ENCODE measurements around the gene FNDC11. TPM values are rescaled to one million over a fixed set of nuclear protein-coding genes. Genes with fewer than 3 reads are reported as not detected.

FNDC11 gene
- total and polyA plus RNA-seq, 2 of the 13 experiments (the other 11 are each of a cell fraction or from before 2014, with no cell fraction given) = 0.07 TPM; not detected in 1

DNA sequence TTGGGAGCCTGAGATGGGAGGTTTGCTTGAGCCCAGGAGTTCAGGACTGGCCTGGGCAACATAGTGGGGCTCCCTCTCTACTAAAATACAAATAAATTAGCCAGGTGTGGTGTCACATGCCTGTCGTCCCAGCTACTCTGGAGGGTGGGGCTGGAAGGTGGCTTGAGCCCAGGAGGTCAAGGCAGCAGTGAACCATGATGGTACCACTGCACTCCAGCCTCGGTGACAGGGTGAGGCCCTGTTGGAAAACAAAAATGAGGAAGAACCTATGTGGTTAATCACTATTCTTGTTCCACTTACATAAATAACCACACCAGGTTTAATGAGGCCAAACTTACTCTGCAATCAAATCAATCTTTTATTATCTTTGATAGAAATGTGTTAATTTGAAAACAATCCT, 28.0 kb upstream of the FNDC11 start:
- Histone ChIP-seq H3K4me3 (replicated peaks in 1 of 3; ENCODE audit: insufficient read depth in 1 of 3, low read depth in 2 of 3, low read length in 3 of 3) (no peak overlapping the region), H3K9me3 (ENCODE audit: low read length) (no peaks in the 10 kb centered on the region), H2AFZ (ENCODE audit: low read length) (no peak overlapping the region), H3K4me2 (ENCODE audit: low read depth, low read length) (no peak overlapping the region), H4K20me1 (ENCODE audit: insufficient read depth, low read length) (peaks cover 6% of the 10 kb centered on the region; the same call in 1 of the 2 replicates), H3K4me1 (ENCODE audit: insufficient read depth, low read length) (peaks cover 9% of the 10 kb centered on the region), H3K36me3 (replicated peaks in 1 of 2; ENCODE audit: control insufficient read depth in 1 of 2, insufficient read depth in 2 of 2, low read length in 2 of 2) (no peaks in the 10 kb centered on the region), H3K27me3 (ENCODE audit: control insufficient read depth in 1 of 2, insufficient read depth in 2 of 2, low read length in 2 of 2) (peaks cover 13 to 46% of the 10 kb centered on the region in 2 experiments; a peak in 4 of 5 replicates), H3K27ac (ENCODE audit: extremely low read length, insufficient read depth, low read length) (no peak overlapping the region), H3K79me2 (ENCODE audit: insufficient read depth, low read length) (no peaks in the 10 kb centered on the region), H3K9ac (ENCODE audit: insufficient read depth, low read depth, low read length) (no peak overlapping the region)
- ChIA-PET POLR2A (no interaction called here), CTCF (ENCODE audit: low intra/inter-chr PET ratio, low total read pairs) (no interaction called here)
- no TSS peak for BruUV-seq (replicated peaks)
- FAIRE-seq (no peak), DNase-seq (ENCODE audit: low spot score) (no peak), ATAC-seq (no peak)
- TF ChIP-seq SALL2 (CRISPR knock-in tag; IDR thresholded peaks at IDR 0.05) (no peak), BRD4 (CRISPR knock-in tag; IDR thresholded peaks at IDR 0.05) (no peak), SOX6 (IDR thresholded peaks at IDR 0.05) (no peak), SOX6 (CRISPR knock-in tag; IDR thresholded peaks at IDR 0.05) (no peak), CAMTA2 (CRISPR knock-in tag; IDR thresholded peaks at IDR 0.05; ENCODE audit: borderline replicate concordance) (0 out of 2 replicates have a peak, but pooled peaks have one; percentile 28), ZBTB3 (CRISPR knock-in tag; IDR thresholded peaks at IDR 0.05; ENCODE audit: borderline replicate concordance, low read depth) (no peak)
- in situ Hi-C loops (cut with HindIII; ENCODE audit: extremely low pct_ligation_motif_present, low pct_unique_long_range_greater_than_20kb) = no loop called here
- 17% methylated on average over 2 of the region's 2 CpGs for WGBS (ENCODE audit: low lambda C conversion rate)
- intact Hi-C loops (cut with micrococcal nuclease; ENCODE audit: unreplicated experiment) = no loop called here

DNA sequence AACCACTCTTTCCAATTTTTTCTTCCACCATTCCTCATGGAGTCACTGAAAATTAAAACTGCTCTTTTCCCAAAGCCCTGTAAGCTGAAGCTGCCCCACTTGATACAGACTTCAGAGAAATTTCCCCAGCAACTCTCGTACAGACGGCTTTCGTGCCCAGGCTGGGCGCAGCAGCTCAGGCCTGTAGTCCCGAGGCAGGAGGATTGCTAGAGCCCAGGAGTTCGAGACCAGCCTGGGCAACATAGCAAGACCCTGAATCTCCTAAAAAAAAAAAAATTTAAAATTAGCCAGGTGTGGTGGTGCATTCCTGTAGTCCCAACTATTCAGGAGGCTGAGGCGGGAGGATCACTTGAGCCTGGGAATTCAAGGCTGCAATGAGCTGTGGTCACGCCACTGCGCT, 26.8 kb upstream of the FNDC11 start:
- ATAC-seq = no peak
- DNase-seq (ENCODE audit: low spot score) = no peak
- H2AFZ ChIP-seq (ENCODE audit: low read length) = no peak overlapping the region
- no peak overlapping the region for H3K9ac ChIP-seq (ENCODE audit: insufficient read depth, low read depth, low read length)
- H3K27ac ChIP-seq (ENCODE audit: extremely low read length, insufficient read depth, low read length) = no peak overlapping the region
- WGBS (ENCODE audit: low lambda C conversion rate) = 55% methylated on average over 9 of the region's 9 CpGs
- in situ Hi-C loops (cut with HindIII; ENCODE audit: extremely low pct_ligation_motif_present, low pct_unique_long_range_greater_than_20kb) (no loop called here), intact Hi-C loops (cut with micrococcal nuclease; ENCODE audit: unreplicated experiment) (no loop called here)
- H3K4me1 ChIP-seq (ENCODE audit: insufficient read depth, low read length) = peaks cover 5% of the 10 kb centered on the region; the same call in 1 of the 2 replicates
- no peaks in the 10 kb centered on the region for H3K36me3 ChIP-seq (replicated peaks in 1 of 2; ENCODE audit: control insufficient read depth in 1 of 2, insufficient read depth in 2 of 2, low read length in 2 of 2)
- H3K27me3 ChIP-seq (ENCODE audit: control insufficient read depth in 1 of 2, insufficient read depth in 2 of 2, low read length in 2 of 2) = peaks cover 13 to 44% of the 10 kb centered on the region in 2 experiments; a peak in 4 of 5 replicates
- H3K79me2 ChIP-seq (ENCODE audit: insufficient read depth, low read length) = no peaks in the 10 kb centered on the region
- no TSS peak for BruUV-seq (replicated peaks)
- no peak overlapping the region for H3K4me2 ChIP-seq (ENCODE audit: low read depth, low read length)
- peaks cover 4% of the 10 kb centered on the region; the same call in 1 of the 2 replicates for H4K20me1 ChIP-seq (ENCODE audit: insufficient read depth, low read length)
- ChIA-PET CTCF (ENCODE audit: low intra/inter-chr PET ratio, low total read pairs) (no interaction called here), POLR2A (no interaction called here)
- H3K9me3 ChIP-seq (ENCODE audit: low read length) = no peaks in the 10 kb centered on the region
- no peak for TF ChIP-seq MAF1 (CRISPR knock-in tag; IDR thresholded peaks at IDR 0.05; ENCODE audit: borderline replicate concordance)
- no peak for TF ChIP-seq ZNF782 (CRISPR knock-in tag; IDR thresholded peaks at IDR 0.05; ENCODE audit: borderline replicate concordance)
- no peak for TF ChIP-seq HNF1B (CRISPR knock-in tag; IDR thresholded peaks at IDR 0.05)
- FAIRE-seq = no peak
- H3K4me3 ChIP-seq (replicated peaks in 1 of 3; ENCODE audit: insufficient read depth in 1 of 3, low read depth in 2 of 3, low read length in 3 of 3) = no peak overlapping the region

All from HepG2 (cell line).